LNCaP clone FGC (cell line): Measurements from ENCODE around the gene SLC35F2.
A peak's percentile ranks its signal among the peaks of the same experiment; 100 is the strongest.

Source experiments
- DNase-seq: peaks from one replicate; pipeline ENCODE4 v3.0.0-alpha.2; 2011; ENCODE audit warnings: low read depth
- H3K4me3 ChIP-seq: 2 replicates; pipeline ENCODE4 v1.5.1; 2011; ENCODE audit warnings: mild to moderate bottlenecking, low read depth, low read length, control low read depth
- CTCF ChIP-seq: IDR thresholded peaks from 2 replicates; pipeline ENCODE4 v1.5.1; 2012; ENCODE audit warnings: mild to moderate bottlenecking; ENCODE audit not compliant: control insufficient read depth, insufficient read depth; ENCODE audit errors: extremely low read depth

SLC35F2 gene

GRCh38 chr11:107851704-107852310 is 6.8 kb downstream of the SLC35F2 start:
- H3K4me3 ChIP-seq, result no peak overlapping the region
- no peak for TF ChIP-seq CTCF
- DNase-seq, result no peak

- no peak for DNase-seq
- no peak for TF ChIP-seq CTCF
- H3K4me3 ChIP-seq, result no peak overlapping the region
Observed at GRCh38 chr11:107849790-107850189, 8.8 kb downstream of the SLC35F2 start.

- TF ChIP-seq CTCF, result no peak
- H3K4me3 ChIP-seq, result no peak overlapping the region
- DNase-seq, result no peak
Observed at GRCh38 chr11:107848345-107848744, 10.2 kb downstream of the SLC35F2 start.

DNA sequence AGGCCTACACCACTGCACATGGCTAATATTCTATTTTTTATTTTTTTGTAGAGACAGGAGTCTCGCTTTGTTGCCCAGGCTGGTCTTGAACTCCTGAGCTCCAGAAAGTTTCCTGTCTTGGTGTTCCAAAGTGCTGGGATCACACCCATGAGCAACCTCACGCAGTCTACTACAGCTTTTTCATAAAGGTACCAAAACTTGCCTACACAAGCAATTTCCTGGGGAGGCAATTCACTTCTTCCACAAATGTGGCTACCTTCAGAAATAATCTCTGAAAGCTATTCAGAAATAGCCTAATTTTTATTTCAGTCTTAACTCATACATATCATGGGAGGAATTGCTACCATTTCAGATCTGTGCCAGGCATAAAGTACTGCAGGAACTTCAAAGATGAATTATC is 11.4 kb downstream of the SLC35F2 start:
- H3K4me3 ChIP-seq, result no peak overlapping the region
- no peak for DNase-seq
- TF ChIP-seq CTCF, result no peak

DNA sequence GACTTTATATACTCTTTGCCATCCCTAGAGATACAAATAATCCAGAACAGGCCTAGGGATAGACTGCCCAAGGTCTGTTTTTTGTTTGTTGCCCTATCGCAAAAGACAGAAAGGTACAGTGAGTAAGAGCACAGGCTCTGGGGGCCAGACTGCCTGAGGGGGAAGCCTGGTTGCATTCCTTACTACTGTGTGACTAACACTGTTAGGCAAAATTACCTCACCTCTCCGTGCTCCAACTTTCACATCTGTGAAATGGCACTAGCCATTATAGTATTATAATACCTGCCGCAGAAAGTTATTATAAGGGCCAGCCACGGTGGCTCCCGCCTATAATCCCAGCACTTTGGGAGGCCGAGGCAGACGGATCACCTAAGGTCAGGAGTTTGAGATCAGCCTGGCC is 14.5 kb downstream of the SLC35F2 start:
- no peak overlapping the region for H3K4me3 ChIP-seq
- no peak for DNase-seq
- TF ChIP-seq CTCF, result no peak

DNA sequence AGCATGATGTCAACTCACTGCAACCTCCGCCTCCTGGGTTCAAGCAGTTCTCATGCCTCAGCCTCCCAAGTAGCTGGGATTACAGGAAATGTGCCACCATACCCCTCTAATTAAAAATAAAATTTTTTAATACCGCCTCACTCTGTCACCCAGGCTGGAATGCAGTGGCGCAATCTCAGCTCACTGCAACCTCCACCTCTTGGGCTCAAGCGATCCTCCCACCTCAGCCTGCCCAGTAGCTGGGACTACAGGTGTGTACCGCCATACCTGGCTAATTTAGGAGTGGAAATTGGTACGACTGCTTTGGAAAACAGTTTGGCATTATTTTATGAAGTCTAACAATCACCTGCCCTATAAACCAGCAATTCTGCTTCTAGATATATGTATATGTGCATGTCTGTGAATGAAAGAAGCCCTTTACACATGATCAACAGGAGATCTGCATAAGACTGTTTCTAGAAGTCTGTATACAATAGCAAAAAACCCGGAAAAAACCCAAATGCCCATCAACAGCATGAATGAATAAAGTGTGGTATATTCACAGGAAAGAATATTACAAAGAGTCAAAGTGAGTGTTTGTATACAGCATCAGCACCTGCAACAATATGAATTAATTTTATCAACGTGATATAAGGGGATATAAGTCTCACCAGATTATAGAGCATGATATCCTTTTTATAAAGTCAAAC is 16.0 kb downstream of the SLC35F2 start:
- no peak overlapping the region for H3K4me3 ChIP-seq
- no peak for DNase-seq
- no peak for TF ChIP-seq CTCF

DNA sequence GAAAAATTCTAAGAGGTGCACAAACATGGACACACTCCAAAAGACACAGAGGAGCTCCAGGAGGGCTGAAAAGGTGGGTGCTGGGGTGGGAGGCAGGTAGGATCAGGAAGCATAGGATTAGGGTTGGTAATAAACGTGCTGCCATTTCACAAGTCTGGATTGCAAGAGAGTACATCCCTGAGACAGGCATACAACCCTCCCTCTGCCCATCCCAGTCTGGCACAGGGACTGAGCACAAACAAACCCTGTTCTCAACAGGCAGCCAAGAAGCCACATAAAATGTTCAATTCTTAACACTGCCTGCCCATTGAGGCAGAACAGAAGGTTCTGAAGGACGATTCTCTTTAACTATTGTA is 18.5 kb downstream of the SLC35F2 start:
- peak overlapping the region; percentile 12; the same call in 1 of the 2 replicates for H3K4me3 ChIP-seq
- peak; percentile 88 for DNase-seq

More for the DNA sequence above, 18.5 kb downstream of the SLC35F2 start:
- TF ChIP-seq CTCF, result no peak
